ENCODE measurements around the gene ZNF207. TPM values are rescaled to one million over a fixed set of nuclear protein-coding genes. Genes with fewer than 3 reads are reported as not detected.
"Not testable (repeated sequence)": the region's sequence is repeated elsewhere in the genome, so short reads cannot be mapped to it uniquely, and the experiment has no call there.

The ZNF207 gene
- total RNA-seq (2014; rRNA removed; shearing (Covaris generic)), result 132 and 135 TPM in 2 replicates

- H3K27me3 ChIP-seq (ENCODE audit: control insufficient read depth, insufficient read depth, low read length), result no peaks in the 10 kb centered on the region
- peak within 1 kb of the TSS; percentile 71 for H3K4me3 ChIP-seq (ENCODE audit: insufficient read depth, low read depth, low read length)
- DNase-seq, result peak; percentile 94
- peaks cover 9% of the 10 kb centered on the region for H3K36me3 ChIP-seq (replicated peaks; ENCODE audit: control insufficient read depth, insufficient read depth, low read length)
Measured at GRCh38 chr17:32349854-32350665, at the start of gene ZNF207. TSS of gene ZNF207 (plus strand) at chr17:32350157. CDS start at chr17:32350286, 129 bp downstream.

DNA sequence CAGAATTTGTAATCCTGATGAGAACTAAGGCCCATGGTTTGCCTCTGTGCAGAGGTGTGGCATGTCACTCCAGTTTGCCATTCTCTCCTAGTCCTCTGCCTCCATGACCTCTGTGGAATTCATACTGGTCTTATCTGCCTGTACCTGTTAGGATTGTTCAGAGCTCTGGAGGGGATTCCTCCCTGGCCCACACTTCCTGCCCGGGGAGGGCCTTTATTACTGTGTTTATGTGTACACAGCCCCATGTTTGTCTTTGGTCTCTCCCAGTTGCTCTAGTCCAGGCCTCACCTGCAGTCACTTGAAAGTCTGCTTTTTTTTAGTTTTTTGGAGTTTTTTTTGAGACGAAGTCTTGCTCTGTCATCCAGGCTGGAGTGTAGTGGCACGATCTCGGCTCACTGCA is 47.9 kb upstream of the ZNF207 start:
- Histone ChIP-seq H3K27me3 (ENCODE audit: control insufficient read depth, insufficient read depth, low read length) (no peaks in the 10 kb centered on the region), H3K36me3 (replicated peaks; ENCODE audit: control insufficient read depth, insufficient read depth, low read length) (no peaks in the 10 kb centered on the region), H3K4me3 (ENCODE audit: insufficient read depth, low read depth, low read length) (no peak overlapping the region)
- DNase-seq, result no peak

DNA sequence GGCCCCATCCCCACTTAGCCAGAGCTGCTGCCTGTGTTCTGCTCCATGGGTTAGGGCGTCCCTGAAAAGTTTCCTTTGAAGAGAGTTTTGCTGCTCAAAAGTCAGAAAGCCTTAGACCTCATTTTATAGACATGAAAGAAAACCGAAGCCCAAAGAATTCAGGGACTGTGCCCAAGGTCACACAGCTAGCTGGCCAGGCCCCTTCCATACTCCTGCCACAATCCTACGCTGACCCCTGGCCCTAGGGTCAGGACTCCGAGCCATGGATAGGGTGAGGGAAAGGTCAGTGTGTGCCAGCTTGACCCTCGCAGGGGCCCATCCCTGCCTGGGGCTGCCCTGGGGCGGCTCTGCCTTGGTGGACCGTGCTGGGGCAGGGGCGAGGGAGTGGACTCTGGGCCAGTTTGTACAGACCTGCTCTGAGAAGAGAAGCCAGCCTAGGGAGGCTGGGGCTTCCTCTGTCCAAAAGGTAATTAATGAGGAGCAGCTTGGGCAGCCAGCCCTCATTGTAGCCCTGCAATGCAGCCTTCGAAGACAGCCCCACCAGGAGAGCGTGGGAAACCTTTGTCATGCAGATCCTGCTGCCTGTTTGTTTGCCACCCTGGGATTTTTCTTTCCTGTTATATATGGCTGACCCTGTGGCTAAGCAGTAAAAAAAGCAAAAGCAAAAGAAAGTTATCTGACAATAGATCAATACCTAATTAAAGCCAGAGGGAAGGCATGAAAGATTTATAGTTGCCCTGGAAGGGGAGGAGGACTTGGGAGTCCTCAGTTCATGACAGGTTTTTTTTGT is 46.9 kb upstream of the ZNF207 start:
- H3K36me3 ChIP-seq (replicated peaks; ENCODE audit: control insufficient read depth, insufficient read depth, low read length), result no peaks in the 10 kb centered on the region
- DNase-seq, result peak; percentile 88
- H3K4me3 ChIP-seq (ENCODE audit: insufficient read depth, low read depth, low read length), result no peak overlapping the region
- H3K27me3 ChIP-seq (ENCODE audit: control insufficient read depth, insufficient read depth, low read length), result no peaks in the 10 kb centered on the region

- DNase-seq, result no peak
- H3K36me3 ChIP-seq (replicated peaks; ENCODE audit: control insufficient read depth, insufficient read depth, low read length), result no peaks in the 10 kb centered on the region
- H3K4me3 ChIP-seq (ENCODE audit: insufficient read depth, low read depth, low read length), result no peak overlapping the region
- H3K27me3 ChIP-seq (ENCODE audit: control insufficient read depth, insufficient read depth, low read length), result no peaks in the 10 kb centered on the region
Measured at GRCh38 chr17:32303781-32304288, 46.1 kb upstream of the ZNF207 start.

DNA sequence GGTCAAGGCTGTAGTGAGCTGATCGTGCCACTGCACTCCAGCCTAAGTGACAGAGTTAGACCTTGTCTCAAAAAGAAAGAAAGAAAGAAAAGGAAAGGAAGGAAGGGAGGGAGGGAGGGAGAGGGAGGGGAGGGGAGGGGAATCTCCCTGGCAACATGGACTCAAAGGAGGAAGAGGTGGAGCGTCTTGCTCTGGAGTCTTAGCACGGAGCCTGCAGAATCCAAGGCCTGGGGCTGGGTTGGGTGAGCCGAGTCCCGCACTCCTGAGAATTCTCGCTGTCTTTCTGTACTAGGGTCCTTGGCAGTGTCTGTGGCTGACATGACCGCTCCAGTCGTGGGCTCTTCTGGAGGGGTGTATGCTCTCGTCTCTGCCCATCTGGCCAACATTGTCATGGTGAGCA is 44.9 kb upstream of the ZNF207 start:
- Histone ChIP-seq H3K4me3 (ENCODE audit: insufficient read depth, low read depth, low read length) (no peak overlapping the region), H3K36me3 (replicated peaks; ENCODE audit: control insufficient read depth, insufficient read depth, low read length) (no peaks in the 10 kb centered on the region), H3K27me3 (ENCODE audit: control insufficient read depth, insufficient read depth, low read length) (no peaks in the 10 kb centered on the region)
- DNase-seq, result no peak

DNA sequence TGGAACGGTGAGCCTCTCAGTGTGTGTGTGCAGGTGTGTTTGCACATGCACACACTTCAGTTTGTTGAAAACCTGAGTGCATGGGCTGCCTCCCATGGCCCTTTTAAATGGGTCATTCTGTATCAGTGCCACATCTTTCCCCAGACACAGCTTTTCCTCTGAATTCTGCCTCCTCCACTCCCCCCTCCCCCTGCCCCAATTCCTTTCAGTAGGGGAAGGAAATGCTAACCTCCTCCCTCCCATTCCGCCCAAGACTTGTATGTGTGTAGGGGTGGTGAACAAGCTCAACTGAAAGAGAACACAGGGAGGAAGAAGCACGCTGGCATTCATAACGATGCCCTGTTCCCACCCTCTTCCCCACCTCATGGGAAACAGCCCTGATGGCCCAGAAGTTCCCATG is 42.3 kb upstream of the ZNF207 start:
- Histone ChIP-seq H3K36me3 (replicated peaks; ENCODE audit: control insufficient read depth, insufficient read depth, low read length) (no peaks in the 10 kb centered on the region), H3K27me3 (ENCODE audit: control insufficient read depth, insufficient read depth, low read length) (no peaks in the 10 kb centered on the region), H3K4me3 (ENCODE audit: insufficient read depth, low read depth, low read length) (no peak overlapping the region)
- DNase-seq, result no peak

GRCh38 chr17:32311028-32311536 is 38.9 kb upstream of the ZNF207 start:
- no peaks in the 10 kb centered on the region for H3K27me3 ChIP-seq (ENCODE audit: control insufficient read depth, insufficient read depth, low read length)
- no peak overlapping the region for H3K4me3 ChIP-seq (ENCODE audit: insufficient read depth, low read depth, low read length)
- no peaks in the 10 kb centered on the region for H3K36me3 ChIP-seq (replicated peaks; ENCODE audit: control insufficient read depth, insufficient read depth, low read length)
- peak; percentile 64 for DNase-seq

DNA sequence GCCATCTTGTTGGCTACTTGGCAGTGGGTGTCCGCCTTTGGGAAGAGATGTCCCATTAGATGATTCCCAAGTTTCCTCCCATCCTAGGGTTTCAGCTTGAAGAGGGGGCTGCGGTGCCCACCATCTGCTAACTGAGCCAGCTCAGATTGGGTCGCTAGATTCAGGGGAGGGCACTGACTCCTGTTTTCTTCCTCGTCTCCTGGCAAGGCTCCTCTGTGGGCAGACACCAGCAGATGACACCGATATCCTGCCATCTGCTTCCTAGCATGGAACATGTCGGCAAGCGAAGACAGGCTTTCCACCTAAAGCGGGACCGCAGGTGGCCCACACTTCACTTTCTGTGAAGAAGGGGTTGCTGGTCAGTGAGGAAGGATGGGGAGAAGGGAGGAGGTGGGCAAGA is 35.3 kb upstream of the ZNF207 start:
- DNase-seq, result no peak

DNA sequence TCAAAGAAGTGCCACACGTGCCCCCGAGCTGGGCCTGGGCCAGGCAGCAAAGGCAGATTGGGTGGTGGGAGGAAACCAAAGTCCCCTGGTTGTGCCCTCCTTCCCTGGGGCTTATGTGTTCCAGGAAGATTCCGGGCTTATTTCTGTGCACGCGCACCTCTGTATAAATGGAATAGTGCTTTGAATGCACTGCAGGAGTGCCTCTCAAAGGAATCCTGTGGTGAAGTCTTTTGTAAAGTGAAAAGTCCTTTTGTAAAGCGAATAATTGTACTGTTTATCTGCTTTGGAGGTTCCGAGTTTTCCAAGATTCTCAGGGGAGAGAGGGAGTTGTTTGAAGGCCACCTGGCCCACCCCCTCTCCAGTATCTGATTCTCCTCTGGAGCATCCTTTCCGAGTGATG is 34.8 kb upstream of the ZNF207 start:
- H3K27me3 ChIP-seq (ENCODE audit: control insufficient read depth, insufficient read depth, low read length), result no peaks in the 10 kb centered on the region
- no peak for DNase-seq
- no peaks in the 10 kb centered on the region for H3K36me3 ChIP-seq (replicated peaks; ENCODE audit: control insufficient read depth, insufficient read depth, low read length)
- no peak overlapping the region for H3K4me3 ChIP-seq (ENCODE audit: insufficient read depth, low read depth, low read length)

More for the DNA sequence above, 35.3 kb upstream of the ZNF207 start:
- no peaks in the 10 kb centered on the region for H3K27me3 ChIP-seq (ENCODE audit: control insufficient read depth, insufficient read depth, low read length)
- no peak overlapping the region for H3K4me3 ChIP-seq (ENCODE audit: insufficient read depth, low read depth, low read length)
- no peaks in the 10 kb centered on the region for H3K36me3 ChIP-seq (replicated peaks; ENCODE audit: control insufficient read depth, insufficient read depth, low read length)

- H3K4me3 ChIP-seq (ENCODE audit: insufficient read depth, low read depth, low read length); H3K27me3 ChIP-seq (ENCODE audit: control insufficient read depth, insufficient read depth, low read length); DNase-seq; H3K36me3 ChIP-seq (replicated peaks; ENCODE audit: control insufficient read depth, insufficient read depth, low read length): not testable (repeated sequence)
Measured at GRCh38 chr17:32316653-32317052, 33.3 kb upstream of the ZNF207 start.

DNA sequence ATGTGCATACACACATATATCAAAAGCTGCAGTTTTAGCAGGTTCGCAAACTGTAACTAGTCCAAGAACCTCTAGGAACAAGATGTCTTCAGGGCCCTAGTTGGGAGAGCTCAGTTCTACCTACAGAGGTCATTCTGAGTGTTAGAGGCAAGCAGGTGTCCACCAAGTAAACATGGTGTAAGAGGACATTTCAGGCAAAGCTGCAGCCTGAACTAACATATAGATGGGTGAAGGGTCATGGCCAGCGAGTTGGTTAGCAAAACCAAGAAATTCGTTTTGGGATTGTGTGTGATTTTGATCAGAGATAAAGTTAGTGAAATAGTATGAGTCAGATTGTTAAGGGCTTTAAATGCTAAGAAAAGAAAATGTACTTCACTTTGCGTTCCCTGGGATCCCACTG is 32.6 kb upstream of the ZNF207 start:
- no peak overlapping the region for H3K4me3 ChIP-seq (ENCODE audit: insufficient read depth, low read depth, low read length)
- no peak for DNase-seq
- no peaks in the 10 kb centered on the region for H3K36me3 ChIP-seq (replicated peaks; ENCODE audit: control insufficient read depth, insufficient read depth, low read length)
- H3K27me3 ChIP-seq (ENCODE audit: control insufficient read depth, insufficient read depth, low read length), result no peaks in the 10 kb centered on the region

DNA sequence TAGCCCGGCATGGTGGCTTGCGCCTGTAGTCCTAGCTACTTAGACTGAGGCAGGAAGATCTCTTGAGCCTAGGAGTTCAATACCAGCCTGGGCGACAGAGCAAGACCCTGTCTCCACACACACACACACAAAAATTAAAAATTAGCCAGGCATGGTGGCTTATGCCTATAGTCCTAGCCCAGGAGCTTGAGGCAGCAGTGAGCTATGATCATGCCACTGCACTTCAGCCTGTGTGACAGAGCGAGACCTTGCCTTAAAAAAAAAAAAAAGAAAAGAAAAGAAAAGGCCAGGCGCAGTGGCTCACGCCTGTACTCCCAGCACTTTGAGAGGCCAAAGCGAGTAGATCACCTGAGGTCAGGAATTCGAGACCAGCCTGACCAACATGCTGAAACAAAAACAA is 31.9 kb upstream of the ZNF207 start:
- Histone ChIP-seq H3K36me3 (replicated peaks; ENCODE audit: control insufficient read depth, insufficient read depth, low read length) (no peaks in the 10 kb centered on the region), H3K4me3 (ENCODE audit: insufficient read depth, low read depth, low read length) (no peak overlapping the region), H3K27me3 (ENCODE audit: control insufficient read depth, insufficient read depth, low read length) (no peaks in the 10 kb centered on the region)
- no peak for DNase-seq

GRCh38 chr17:32319548-32319905 is 30.4 kb upstream of the ZNF207 start:
- no peak overlapping the region for H3K4me3 ChIP-seq (ENCODE audit: insufficient read depth, low read depth, low read length)
- no peaks in the 10 kb centered on the region for H3K36me3 ChIP-seq (replicated peaks; ENCODE audit: control insufficient read depth, insufficient read depth, low read length)
- peak; percentile 93 for DNase-seq
- no peaks in the 10 kb centered on the region for H3K27me3 ChIP-seq (ENCODE audit: control insufficient read depth, insufficient read depth, low read length)

- DNase-seq; H3K4me3 ChIP-seq (ENCODE audit: insufficient read depth, low read depth, low read length); H3K27me3 ChIP-seq (ENCODE audit: control insufficient read depth, insufficient read depth, low read length); H3K36me3 ChIP-seq (replicated peaks; ENCODE audit: control insufficient read depth, insufficient read depth, low read length): not testable (repeated sequence)
Measured at GRCh38 chr17:32320080-32320479, 29.9 kb upstream of the ZNF207 start.

GRCh38 chr17:32320847-32321246 is 29.1 kb upstream of the ZNF207 start:
- no peak overlapping the region for H3K4me3 ChIP-seq (ENCODE audit: insufficient read depth, low read depth, low read length)
- no peak for DNase-seq
- no peaks in the 10 kb centered on the region for H3K27me3 ChIP-seq (ENCODE audit: control insufficient read depth, insufficient read depth, low read length)
- H3K36me3 ChIP-seq (replicated peaks; ENCODE audit: control insufficient read depth, insufficient read depth, low read length), result no peaks in the 10 kb centered on the region
